Muscle of leg (tissue), 11 donors: ENCODE data around the gene TLR5. TPM values are rescaled to one million over a fixed set of nuclear protein-coding genes. Genes with fewer than 3 reads are reported as not detected.

ENCODE experiments used
- DNase-seq: peaks from one replicate; pipeline ENCODE4 v3.0.0; 2013
- H3K27ac ChIP-seq: one replicate; pipeline ENCODE4 v1.5.1; 2013; ENCODE audit warnings: mild to moderate bottlenecking, low read length, control low read depth
- H3K27me3 ChIP-seq: one replicate; pipeline ENCODE4 v1.6.1; 2013; ENCODE audit warnings: low read length; ENCODE audit not compliant: control insufficient read depth, insufficient read depth
- H3K36me3 ChIP-seq: one replicate; pipeline ENCODE4 v1.6.1; 2013; ENCODE audit warnings: low read length; ENCODE audit not compliant: control insufficient read depth, insufficient read depth
- H3K4me1 ChIP-seq: one replicate; pipeline ENCODE4 v1.6.1; 2013; ENCODE audit warnings: low read length; ENCODE audit not compliant: control insufficient read depth, insufficient read depth
- H3K4me3 ChIP-seq: one replicate; pipeline ENCODE4 v1.5.1; 2013; ENCODE audit warnings: low read length, control low read depth
- H3K9me3 ChIP-seq: replicated peaks from 2 replicates; pipeline ENCODE4 v1.6.1; 2013; ENCODE audit warnings: low read depth, low read length; ENCODE audit not compliant: control insufficient read depth
- WGBS: methylation state at CpG from one replicate; pipeline ENCODE4 v1.1.5; 2013; ENCODE audit warnings: missing lambda C conversion rate; ENCODE audit not compliant: insufficient coverage; 5-methylcytosine and 5-hydroxymethylcytosine counted together
- polyA plus RNA-seq, 8 donors: library from polyadenylated mRNA; unstranded; fragments of 120-200 nt; gene quantifications; one replicate each; pipeline versions ENCODE4 v1.2.1 to v1.2.3, GENCODE V29; 2013; ENCODE audit warnings: inconsistent platforms in 1 of 8, low replicate concordance in 1 of 8; ENCODE audit not compliant: insufficient read length in 8 of 8, insufficient read depth in 1 of 8
- total RNA-seq: library from RNA; stranded (reverse); fragments of 120-200 nt; gene quantifications from one replicate; pipeline ENCODE4 v1.2.4, GENCODE V29; 2013

TLR5 gene
- total and polyA plus RNA-seq, 9 donors, result 3.1 to 4.9 (median 3.8) TPM

GRCh38 chr1:223075834-223076233 lies 67.2 kb downstream of the TLR5 start:
- no peaks in the 10 kb centered on the region for H3K9me3 ChIP-seq
- peaks cover 47% of the 10 kb centered on the region for H3K4me1 ChIP-seq
- WGBS, result no CpG with 5 or more reads among the region's 3 CpGs
- no peak overlapping the region for H3K27ac ChIP-seq
- H3K36me3 ChIP-seq, result no peaks in the 10 kb centered on the region
- peaks cover 2% of the 10 kb centered on the region for H3K27me3 ChIP-seq
- DNase-seq, result no peak
- no peak overlapping the region for H3K4me3 ChIP-seq

GRCh38 chr1:223074445-223075300 lies 68.4 kb downstream of the TLR5 start:
- Histone ChIP-seq H3K27ac (peak overlapping the region; percentile 65), H3K4me3 (no peak overlapping the region)
- WGBS, result 10% methylated on average over 2 of the region's 10 CpGs

DNA sequence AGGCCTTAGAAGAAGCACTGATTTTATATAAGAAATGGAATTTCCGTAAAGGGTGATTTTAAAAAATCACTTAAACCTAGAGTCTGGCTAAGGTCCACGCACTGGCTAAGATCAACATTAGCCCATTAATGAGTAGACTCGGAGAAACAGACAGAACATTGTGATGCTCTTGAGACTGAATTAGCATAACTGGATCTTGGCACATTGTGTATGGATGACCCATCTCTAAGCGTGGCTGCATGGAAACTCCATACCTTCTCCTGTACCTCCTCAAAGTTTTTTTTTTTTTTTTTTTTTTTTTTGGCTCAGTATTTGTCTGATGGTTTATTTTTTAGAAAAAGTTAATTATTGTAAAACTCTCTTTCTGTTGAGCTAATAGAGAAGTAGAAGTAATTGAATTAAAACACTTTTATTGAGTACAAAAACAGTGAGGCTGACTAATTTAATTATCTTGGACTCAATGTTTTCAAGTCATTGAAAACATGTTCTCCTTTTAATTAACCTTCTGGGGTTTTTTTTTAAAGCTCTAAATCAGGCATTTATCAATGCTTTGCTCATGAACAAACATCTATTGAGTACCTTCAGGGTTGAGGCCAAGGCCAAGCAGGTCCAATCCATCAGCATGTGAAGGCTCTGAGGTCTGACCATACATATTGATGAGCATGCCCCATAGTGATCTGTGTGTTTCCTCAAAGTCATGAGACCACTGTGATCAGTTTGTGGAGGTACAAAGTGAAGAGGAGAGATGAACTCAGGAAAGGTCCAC lies 74.0 kb downstream of the TLR5 start:
- Histone ChIP-seq H3K4me1 (peaks cover 5% of the 10 kb centered on the region), H3K27ac (no peak overlapping the region), H3K9me3 (no peaks in the 10 kb centered on the region), H3K27me3 (no peaks in the 10 kb centered on the region), H3K36me3 (no peaks in the 10 kb centered on the region), H3K4me3 (no peak overlapping the region)
- WGBS, result 67% methylated on average over 1 of the region's 4 CpGs
- DNase-seq, result no peak

More at GRCh38 chr1:223074445-223075300, 68.4 kb downstream of the TLR5 start:
- Histone ChIP-seq H3K4me1 (peaks cover 47% of the 10 kb centered on the region), H3K36me3 (no peaks in the 10 kb centered on the region), H3K27me3 (peaks cover 2% of the 10 kb centered on the region), H3K9me3 (no peaks in the 10 kb centered on the region)
- peak; percentile 97 for DNase-seq

DNA sequence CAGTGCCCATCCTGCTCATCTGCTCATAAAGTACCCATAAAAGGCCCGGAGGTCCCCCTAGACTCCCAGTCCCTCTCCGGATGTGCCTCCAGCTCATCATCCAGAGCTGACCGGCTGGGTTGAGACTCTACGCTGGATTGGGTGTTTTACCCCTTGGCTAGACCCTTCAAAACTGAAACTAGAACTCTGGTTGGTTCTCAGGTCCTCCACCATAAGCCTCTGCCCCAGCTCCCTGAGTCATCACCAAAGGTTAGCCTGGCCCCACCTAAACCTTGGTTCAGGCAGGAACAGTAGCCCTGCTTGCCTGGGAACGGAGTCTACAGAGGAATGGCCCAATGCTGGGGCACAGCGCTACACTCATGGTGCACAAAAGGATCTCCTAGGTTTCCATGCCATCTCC lies 75.1 kb downstream of the TLR5 start:
- DNase-seq, result no peak
- 92% methylated on average over 6 of the region's 6 CpGs for WGBS
- no peaks in the 10 kb centered on the region for H3K9me3 ChIP-seq
- H3K4me1 ChIP-seq, result no peaks in the 10 kb centered on the region
- H3K4me3 ChIP-seq, result no peak overlapping the region
- H3K27me3 ChIP-seq, result no peaks in the 10 kb centered on the region
- no peak overlapping the region for H3K27ac ChIP-seq
- H3K36me3 ChIP-seq, result no peaks in the 10 kb centered on the region

GRCh38 chr1:223066415-223066814 lies 76.6 kb downstream of the TLR5 start:
- H3K4me1 ChIP-seq, result no peaks in the 10 kb centered on the region
- H3K27ac ChIP-seq, result no peak overlapping the region
- no peak overlapping the region for H3K4me3 ChIP-seq
- DNase-seq, result no peak
- no peaks in the 10 kb centered on the region for H3K9me3 ChIP-seq
- H3K36me3 ChIP-seq, result no peaks in the 10 kb centered on the region
- 100% methylated on average over 2 of the region's 5 CpGs for WGBS
- H3K27me3 ChIP-seq, result no peaks in the 10 kb centered on the region

DNA sequence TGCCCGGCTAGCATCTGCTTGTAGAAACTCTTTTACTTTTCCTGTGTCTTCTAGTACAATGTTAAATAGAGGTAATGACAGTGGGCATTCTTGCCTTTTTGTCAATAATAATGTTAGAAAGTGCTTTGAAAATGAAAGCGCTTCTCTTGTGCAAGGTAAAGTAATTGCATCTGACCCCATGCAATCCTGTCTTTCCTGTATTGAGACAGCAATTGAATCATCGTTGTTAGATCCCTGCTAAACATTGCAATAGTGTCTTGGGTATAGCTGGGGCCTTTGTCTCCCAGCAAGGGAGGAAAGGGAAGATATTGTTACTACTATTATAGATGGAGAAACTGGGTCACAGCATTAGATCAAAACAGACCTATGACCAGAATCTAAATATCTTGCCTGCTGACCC lies 80.9 kb downstream of the TLR5 start:
- H3K9me3 ChIP-seq, result no peaks in the 10 kb centered on the region
- WGBS, result no CpG with 5 or more reads among the region's 3 CpGs
- H3K4me3 ChIP-seq, result no peak overlapping the region
- H3K4me1 ChIP-seq, result no peaks in the 10 kb centered on the region
- no peaks in the 10 kb centered on the region for H3K27me3 ChIP-seq
- no peak overlapping the region for H3K27ac ChIP-seq
- H3K36me3 ChIP-seq, result no peaks in the 10 kb centered on the region
- DNase-seq, result no peak

DNA sequence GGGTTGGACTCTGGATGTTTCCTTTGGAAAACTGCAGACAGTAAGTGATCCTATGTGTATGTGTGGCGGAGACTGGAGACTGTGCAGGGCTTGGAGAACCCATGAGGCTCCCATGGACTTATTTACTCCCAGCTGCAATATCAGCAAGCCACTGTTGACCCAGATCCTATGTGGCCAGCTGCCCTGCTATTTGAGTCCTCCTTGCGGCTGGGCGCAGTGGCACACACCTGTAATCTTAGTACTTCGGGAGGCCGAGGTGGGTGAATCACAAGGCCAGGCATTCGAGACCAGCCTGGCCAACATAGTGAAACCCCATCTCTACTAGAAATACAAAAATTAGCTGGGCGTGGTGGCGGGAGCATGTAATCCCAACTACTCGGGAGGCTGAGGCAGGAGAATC lies 83.5 kb downstream of the TLR5 start:
- no peak for DNase-seq
- no peaks in the 10 kb centered on the region for H3K27me3 ChIP-seq
- H3K36me3 ChIP-seq, result no peaks in the 10 kb centered on the region
- no peak overlapping the region for H3K27ac ChIP-seq
- H3K9me3 ChIP-seq, result no peaks in the 10 kb centered on the region
- H3K4me1 ChIP-seq, result no peaks in the 10 kb centered on the region
- 98% methylated on average over 6 of the region's 9 CpGs for WGBS
- H3K4me3 ChIP-seq, result no peak overlapping the region

Other genes starting within 250 kb of the TLR5 start
- gene SUSD4, start 220.9 kb upstream of the TLR5 start, total RNA-seq, result 2.7 TPM
- 1 to 10 TPM; 2.0 to 4.1 (median 3.0) TPM for gene SUSD4, start 220.9 kb upstream of the TLR5 start, polyA plus RNA-seq